ENCODE data around the gene PRM1. TPM values are rescaled to one million over a fixed set of nuclear protein-coding genes. Genes with fewer than 3 reads are reported as not detected.

The PRM1 gene
- total RNA-seq, 1 donor from 2014 or later: not detected

DNA sequence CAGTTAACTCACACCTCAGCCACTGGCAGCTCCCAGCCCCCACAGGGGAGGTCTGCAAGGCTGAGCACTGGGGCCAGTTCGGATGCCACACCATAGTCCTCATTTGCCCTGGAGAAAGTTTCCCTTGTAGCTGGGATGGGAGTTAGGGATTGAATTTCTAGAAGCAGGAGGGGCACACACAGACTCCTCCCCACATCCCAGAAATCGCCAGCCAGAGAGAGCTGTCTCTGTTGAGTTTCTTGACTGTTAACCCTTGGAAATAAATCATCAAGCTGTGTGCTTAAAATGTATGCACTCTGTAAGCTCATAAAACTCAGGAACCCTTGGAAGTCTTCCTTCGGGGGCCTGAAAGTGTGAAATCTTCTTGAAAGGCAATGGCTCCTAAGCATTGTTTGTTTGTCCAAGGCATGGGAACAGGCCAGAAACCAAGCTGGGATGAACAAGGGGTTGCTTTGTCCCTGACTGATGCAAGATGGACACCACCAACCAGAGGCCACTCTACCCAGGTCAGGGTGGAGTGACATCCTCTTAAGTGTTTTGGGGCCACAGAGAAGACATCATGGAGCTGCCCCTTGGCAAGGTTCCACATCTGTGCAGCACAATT lies 7.3 kb downstream of the PRM1 start:
- Mint-ChIP-seq H3K9me3 (ENCODE audit: unreplicated experiment) (no peaks in the 10 kb centered on the region), H3K27me3 (ENCODE audit: unreplicated experiment) (peaks cover 3% of the 10 kb centered on the region), H3K4me3 (ENCODE audit: unreplicated experiment) (no peak overlapping the region), H3K27ac (ENCODE audit: unreplicated experiment) (no peak overlapping the region), H3K4me1 (ENCODE audit: unreplicated experiment) (peaks cover 9% of the 10 kb centered on the region), H3K36me3 (ENCODE audit: unreplicated experiment) (no peaks in the 10 kb centered on the region)
- no peak for DNase-seq (ENCODE audit: extremely low spot score, unreplicated experiment)
- TF ChIP-seq, protein P1, sequence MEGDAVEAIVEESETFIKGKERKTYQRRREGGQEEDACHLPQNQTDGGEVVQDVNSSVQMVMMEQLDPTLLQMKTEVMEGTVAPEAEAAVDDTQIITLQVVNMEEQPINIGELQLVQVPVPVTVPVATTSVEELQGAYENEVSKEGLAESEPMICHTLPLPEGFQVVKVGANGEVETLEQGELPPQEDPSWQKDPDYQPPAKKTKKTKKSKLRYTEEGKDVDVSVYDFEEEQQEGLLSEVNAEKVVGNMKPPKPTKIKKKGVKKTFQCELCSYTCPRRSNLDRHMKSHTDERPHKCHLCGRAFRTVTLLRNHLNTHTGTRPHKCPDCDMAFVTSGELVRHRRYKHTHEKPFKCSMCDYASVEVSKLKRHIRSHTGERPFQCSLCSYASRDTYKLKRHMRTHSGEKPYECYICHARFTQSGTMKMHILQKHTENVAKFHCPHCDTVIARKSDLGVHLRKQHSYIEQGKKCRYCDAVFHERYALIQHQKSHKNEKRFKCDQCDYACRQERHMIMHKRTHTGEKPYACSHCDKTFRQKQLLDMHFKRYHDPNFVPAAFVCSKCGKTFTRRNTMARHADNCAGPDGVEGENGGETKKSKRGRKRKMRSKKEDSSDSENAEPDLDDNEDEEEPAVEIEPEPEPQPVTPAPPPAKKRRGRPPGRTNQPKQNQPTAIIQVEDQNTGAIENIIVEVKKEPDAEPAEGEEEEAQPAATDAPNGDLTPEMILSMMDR (IDR thresholded peaks at IDR 0.05): no peak

GRCh38 chr16:11272921-11273720 lies 8.0 kb downstream of the PRM1 start, which contains the start of gene PRM3:
TSS of gene PRM3 (minus strand) at chr16:11273629. CDS start at chr16:11273595, 34 bp downstream.
- Mint-ChIP-seq H3K27me3 (ENCODE audit: unreplicated experiment) (peaks cover 8% of the 10 kb centered on the region), H3K4me3 (ENCODE audit: unreplicated experiment) (no peak within 1 kb of the TSS), H3K36me3 (ENCODE audit: unreplicated experiment) (no peaks in the 10 kb centered on the region), H3K9me3 (ENCODE audit: unreplicated experiment) (no peaks in the 10 kb centered on the region), H3K27ac (ENCODE audit: unreplicated experiment) (no peak within 1 kb of the TSS), H3K4me1 (ENCODE audit: unreplicated experiment) (peaks cover 9% of the 10 kb centered on the region)
- TF ChIP-seq, protein P1 (IDR thresholded peaks at IDR 0.05): no peak
- DNase-seq (ENCODE audit: extremely low spot score, unreplicated experiment): no peak

GRCh38 chr16:11272484-11272883 lies 8.6 kb downstream of the PRM1 start:
- H3K9me3 Mint-ChIP-seq (ENCODE audit: unreplicated experiment): no peaks in the 10 kb centered on the region

DNA sequence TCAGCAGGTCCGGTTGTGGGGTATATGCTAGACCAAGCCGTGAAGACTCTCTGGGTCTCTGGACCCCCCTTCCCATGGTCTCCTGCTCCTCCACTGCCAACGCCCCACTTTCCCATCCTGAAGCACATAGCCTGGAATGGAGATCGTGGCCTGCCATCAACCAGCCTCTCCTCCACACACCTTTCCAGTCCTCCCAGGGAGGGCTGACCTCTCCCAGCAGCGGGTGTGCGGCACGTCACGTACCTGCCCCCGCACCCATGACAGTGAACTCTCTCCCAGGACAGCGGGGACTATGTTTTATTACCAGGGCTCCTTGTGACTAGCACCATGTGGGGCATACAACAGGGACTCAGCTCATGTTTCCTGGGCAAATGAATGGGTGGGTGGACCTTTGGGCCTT lies 9.5 kb downstream of the PRM1 start:
- TF ChIP-seq, protein P1 (IDR thresholded peaks at IDR 0.05): no peak
- no peaks in the 10 kb centered on the region for H3K9me3 Mint-ChIP-seq (ENCODE audit: unreplicated experiment)
- H3K36me3 Mint-ChIP-seq (ENCODE audit: unreplicated experiment): no peaks in the 10 kb centered on the region

More at GRCh38 chr16:11272484-11272883, 8.6 kb downstream of the PRM1 start:
- Mint-ChIP-seq H3K27ac (ENCODE audit: unreplicated experiment) (no peak overlapping the region), H3K27me3 (ENCODE audit: unreplicated experiment) (peaks cover 8% of the 10 kb centered on the region), H3K36me3 (ENCODE audit: unreplicated experiment) (no peaks in the 10 kb centered on the region), H3K4me1 (ENCODE audit: unreplicated experiment) (peaks cover 9% of the 10 kb centered on the region), H3K4me3 (ENCODE audit: unreplicated experiment) (no peak overlapping the region)
- no peak for DNase-seq (ENCODE audit: extremely low spot score, unreplicated experiment)
- TF ChIP-seq, protein P1 (IDR thresholded peaks at IDR 0.05): no peak

GRCh38 chr16:11270602-11271162 lies 10.4 kb downstream of the PRM1 start:
- no peak overlapping the region for H3K4me3 Mint-ChIP-seq (ENCODE audit: unreplicated experiment)
- TF ChIP-seq, protein P1 (IDR thresholded peaks at IDR 0.05): no peak
- H3K36me3 Mint-ChIP-seq (ENCODE audit: unreplicated experiment): no peaks in the 10 kb centered on the region
- no peak overlapping the region for H3K27ac Mint-ChIP-seq (ENCODE audit: unreplicated experiment)
- H3K4me1 Mint-ChIP-seq (ENCODE audit: unreplicated experiment): peaks cover 9% of the 10 kb centered on the region
- H3K27me3 Mint-ChIP-seq (ENCODE audit: unreplicated experiment): peaks cover 4% of the 10 kb centered on the region
- DNase-seq (ENCODE audit: extremely low spot score, unreplicated experiment): no peak
- H3K9me3 Mint-ChIP-seq (ENCODE audit: unreplicated experiment): no peaks in the 10 kb centered on the region

More for the DNA sequence above, 9.5 kb downstream of the PRM1 start:
- no peak for DNase-seq (ENCODE audit: extremely low spot score, unreplicated experiment)
- Mint-ChIP-seq H3K4me3 (ENCODE audit: unreplicated experiment) (no peak overlapping the region), H3K4me1 (ENCODE audit: unreplicated experiment) (peaks cover 9% of the 10 kb centered on the region), H3K27me3 (ENCODE audit: unreplicated experiment) (peaks cover 5% of the 10 kb centered on the region), H3K27ac (ENCODE audit: unreplicated experiment) (no peak overlapping the region)
